Liver (tissue), 9 donors: ENCODE results near the gene PRDM10. TPM values are rescaled to one million over a fixed set of nuclear protein-coding genes. Genes with fewer than 3 reads are reported as not detected.

Experiments used
- DNase-seq: peaks from one replicate; pipeline ENCODE4 v3.0.0-alpha.2; 2017; ENCODE audit warnings: low spot score
- H3K27ac ChIP-seq, 2 donors: one replicate each; pipeline ENCODE4 v1.7.0; 2013; ENCODE audit warnings: inconsistent platforms in 2 of 2, low read length in 2 of 2, control low read depth in 1 of 2, low read depth in 1 of 2, mild to moderate bottlenecking in 1 of 2
- H3K27me3 ChIP-seq, 4 donors: one replicate each; pipeline versions ENCODE4 v1.6.1 to v1.7.0; 2013; ENCODE audit warnings: low read length in 3 of 4, inconsistent platforms in 1 of 4, mild to moderate bottlenecking in 1 of 4, moderate library complexity in 1 of 4; ENCODE audit not compliant: control insufficient read depth in 4 of 4, insufficient read depth in 4 of 4
- H3K36me3 ChIP-seq, 4 donors: one replicate each; pipeline versions ENCODE4 v1.6.1 to v1.7.0; 2013; ENCODE audit warnings: low read length in 3 of 4, mild to moderate bottlenecking in 3 of 4, low read depth in 1 of 4, moderate library complexity in 1 of 4; ENCODE audit not compliant: control insufficient read depth in 4 of 4, insufficient read depth in 3 of 4
- H3K4me1 ChIP-seq, 4 donors: one replicate each; pipeline versions ENCODE4 v1.6.1 to v1.7.0; 2013; ENCODE audit warnings: low read length in 3 of 4, mild to moderate bottlenecking in 3 of 4, moderate library complexity in 1 of 4; ENCODE audit not compliant: control insufficient read depth in 4 of 4, insufficient read depth in 4 of 4
- H3K4me3 ChIP-seq, 3 donors: one replicate each; pipeline versions ENCODE4 v1.6.1 to v1.7.0; 2013; ENCODE audit warnings: low read length in 3 of 3, control low read depth in 1 of 3, low read depth in 1 of 3, mild to moderate bottlenecking in 1 of 3
- H3K9ac ChIP-seq, 2 donors: one replicate each; pipeline ENCODE4 v1.7.0; 2013; ENCODE audit warnings: low read length in 2 of 2, mild to moderate bottlenecking in 2 of 2, moderate library complexity in 2 of 2, control low read depth in 1 of 2, low read depth in 1 of 2
- H3K9me3 ChIP-seq, 4 donors: one replicate each; pipeline versions ENCODE4 v1.6.1 to v1.7.0; 2013; ENCODE audit warnings: low read length in 3 of 4; ENCODE audit not compliant: control insufficient read depth in 4 of 4
- EGR1 ChIP-seq, 2 donors: IDR thresholded peaks; 2 replicates each; pipeline ENCODE4 v1.6.1; 2016 to 2018; ENCODE audit warnings: antibody characterized with exemption in 2 of 2, low read depth in 2 of 2
- FOXA1 ChIP-seq: IDR thresholded peaks from 2 replicates; pipeline ENCODE4 v1.6.1; 2016; ENCODE audit warnings: antibody characterized with exemption
- GABPA ChIP-seq, 2 donors: IDR thresholded peaks in 1 of 2; conservative IDR thresholded peaks in 1 of 2; 2 replicates each; pipeline ENCODE4 v1.6.1; 2016; ENCODE audit warnings: antibody characterized with exemption in 2 of 2, mild to moderate bottlenecking in 1 of 2, moderate library complexity in 1 of 2
- HNF4G ChIP-seq: IDR thresholded peaks from 2 replicates; pipeline ENCODE4 v1.6.1; 2016; ENCODE audit warnings: antibody characterized with exemption
- JUND ChIP-seq, 2 donors: IDR thresholded peaks; 2 replicates each; pipeline ENCODE4 v1.6.1; 2016; ENCODE audit warnings: antibody characterized with exemption in 2 of 2
- NR2F2 ChIP-seq: IDR thresholded peaks from 2 replicates; pipeline ENCODE4 v1.6.1; 2016; ENCODE audit warnings: antibody characterized with exemption
- RAD21 ChIP-seq, 2 donors: IDR thresholded peaks; 2 replicates each; pipeline ENCODE4 v1.6.1; 2016; ENCODE audit warnings: antibody characterized with exemption in 2 of 2, mild to moderate bottlenecking in 2 of 2
- RXRA ChIP-seq, 2 donors: IDR thresholded peaks; 2 replicates each; pipeline ENCODE4 v1.6.1; 2017 to 2018; ENCODE audit warnings: antibody characterized with exemption in 2 of 2, mild to moderate bottlenecking in 1 of 2
- SP1 ChIP-seq: IDR thresholded peaks from 2 replicates; pipeline ENCODE4 v1.6.1; 2018; ENCODE audit warnings: antibody characterized with exemption, mild to moderate bottlenecking
- TAF1 ChIP-seq: conservative IDR thresholded peaks from 2 replicates; pipeline ENCODE4 v1.6.1; 2016; ENCODE audit warnings: antibody characterized with exemption, mild to moderate bottlenecking
- YY1 ChIP-seq: IDR thresholded peaks from 2 replicates; pipeline ENCODE4 v1.6.1; 2016; ENCODE audit warnings: antibody characterized with exemption, mild to moderate bottlenecking
- WGBS: extraction: QIAGEN DNeasy Blood & Tissue Kit; methylation state at CpG from one replicate; pipeline ENCODE4 v1.1.7; 2013; 5-methylcytosine and 5-hydroxymethylcytosine counted together
- polyA plus RNA-seq, 2 donors: library from polyadenylated mRNA; stranded (reverse) in 1 of 2; unstranded in 1 of 2; fragments of 200-250 nt in 1 of 2; fragments of >200 nt in 1 of 2; fragmentation: Nextera tagmentation in 1 of 2; extraction: Ambion mirVana in 1 of 2; gene quantifications; one replicate each; pipeline versions ENCODE4 v1.2.1 to v1.2.3, GENCODE V29; 2013 to 2015
- total RNA-seq, 2 donors: library from RNA; depleted of rRNA; stranded (reverse); fragments of >200 nt; gene quantifications; one replicate each; pipeline ENCODE4 v1.2.3, GENCODE V29; 2014
- TF ChIP-seq, protein P1 (sequence below): IDR thresholded peaks from 2 replicates; pipeline ENCODE4 v1.6.1; 2016; ENCODE audit warnings: antibody characterized with exemption
- TF ChIP-seq, protein P2 (sequence below): IDR thresholded peaks from 2 replicates; pipeline ENCODE4 v1.6.1; 2016; ENCODE audit warnings: antibody characterized with exemption
- TF ChIP-seq, protein P3 (sequence below): IDR thresholded peaks from 2 replicates; pipeline ENCODE4 v1.6.1; 2016; ENCODE audit warnings: antibody characterized with exemption
- TF ChIP-seq, protein P4 (sequence below): fragments of 150-350 bp; IDR thresholded peaks from 2 replicates; pipeline ENCODE4 v1.5.1; 2017; ENCODE audit warnings: improper control_type of control experiment, low read depth, low read length; ENCODE audit not compliant: missing input control
- TF ChIP-seq, protein P5 (sequence below): IDR thresholded peaks from 2 replicates; pipeline ENCODE4 v1.6.1; 2016; ENCODE audit warnings: antibody characterized with exemption, mild to moderate bottlenecking
- donor health status: healthy.
- donor health status: healthy.
- donor health status: healthy.
- donor health status: healthy.
- donor health status: healthy.

PRDM10 gene
- total and polyA plus RNA-seq, 4 donors: 1.4 to 7.2 (median 3.9) TPM

DNA sequence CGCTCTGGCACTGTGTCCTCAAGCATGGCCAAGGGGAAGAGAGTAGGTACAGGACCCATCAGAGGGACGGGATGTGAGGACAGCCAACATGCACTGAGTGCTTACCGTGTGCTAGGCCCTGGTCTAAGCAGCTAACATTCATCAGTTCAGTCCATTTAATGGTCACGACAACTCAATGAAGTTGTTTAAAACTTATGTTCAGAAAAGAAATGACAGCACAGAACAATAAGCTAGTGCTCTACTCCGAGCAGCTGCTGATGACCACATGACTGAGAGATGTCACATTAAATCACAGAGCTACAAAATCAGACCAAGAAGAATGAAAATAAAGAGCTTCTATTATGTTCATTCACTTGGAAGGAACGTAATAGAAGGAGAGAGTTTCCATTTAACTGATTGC lies 26.3 kb downstream of the PRDM10 start:
- H3K9me3 ChIP-seq: no peaks in the 10 kb centered on the region
- 97% methylated on average over 6 of the region's 6 CpGs for WGBS
- no peaks in the 10 kb centered on the region for H3K36me3 ChIP-seq
- DNase-seq: no peak
- no peaks in the 10 kb centered on the region for H3K27me3 ChIP-seq
- no peaks in the 10 kb centered on the region for H3K4me1 ChIP-seq
- no peak overlapping the region for H3K9ac ChIP-seq
- H3K27ac ChIP-seq: no peak overlapping the region
- H3K4me3 ChIP-seq: no peak overlapping the region
- TF ChIP-seq, protein P1, sequence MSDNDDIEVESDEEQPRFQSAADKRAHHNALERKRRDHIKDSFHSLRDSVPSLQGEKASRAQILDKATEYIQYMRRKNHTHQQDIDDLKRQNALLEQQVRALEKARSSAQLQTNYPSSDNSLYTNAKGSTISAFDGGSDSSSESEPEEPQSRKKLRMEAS: no peak
- TF ChIP-seq RAD21 (IDR thresholded peaks at IDR 0.05): no peak
- no peak for TF ChIP-seq RXRA (IDR thresholded peaks at IDR 0.05)
- TF ChIP-seq GABPA (IDR thresholded peaks at IDR 0.05 in 1 of 2, conservative IDR thresholded peaks at IDR 0.05 in 1 of 2): no peak
- TF ChIP-seq NR2F2: no peak
- TF ChIP-seq JUND (IDR thresholded peaks at IDR 0.05): no peak
- TF ChIP-seq HNF4G: no peak
- TF ChIP-seq, protein P2, sequence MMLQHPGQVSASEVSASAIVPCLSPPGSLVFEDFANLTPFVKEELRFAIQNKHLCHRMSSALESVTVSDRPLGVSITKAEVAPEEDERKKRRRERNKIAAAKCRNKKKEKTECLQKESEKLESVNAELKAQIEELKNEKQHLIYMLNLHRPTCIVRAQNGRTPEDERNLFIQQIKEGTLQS: no peak
- TF ChIP-seq YY1: no peak
- TF ChIP-seq, protein P3, sequence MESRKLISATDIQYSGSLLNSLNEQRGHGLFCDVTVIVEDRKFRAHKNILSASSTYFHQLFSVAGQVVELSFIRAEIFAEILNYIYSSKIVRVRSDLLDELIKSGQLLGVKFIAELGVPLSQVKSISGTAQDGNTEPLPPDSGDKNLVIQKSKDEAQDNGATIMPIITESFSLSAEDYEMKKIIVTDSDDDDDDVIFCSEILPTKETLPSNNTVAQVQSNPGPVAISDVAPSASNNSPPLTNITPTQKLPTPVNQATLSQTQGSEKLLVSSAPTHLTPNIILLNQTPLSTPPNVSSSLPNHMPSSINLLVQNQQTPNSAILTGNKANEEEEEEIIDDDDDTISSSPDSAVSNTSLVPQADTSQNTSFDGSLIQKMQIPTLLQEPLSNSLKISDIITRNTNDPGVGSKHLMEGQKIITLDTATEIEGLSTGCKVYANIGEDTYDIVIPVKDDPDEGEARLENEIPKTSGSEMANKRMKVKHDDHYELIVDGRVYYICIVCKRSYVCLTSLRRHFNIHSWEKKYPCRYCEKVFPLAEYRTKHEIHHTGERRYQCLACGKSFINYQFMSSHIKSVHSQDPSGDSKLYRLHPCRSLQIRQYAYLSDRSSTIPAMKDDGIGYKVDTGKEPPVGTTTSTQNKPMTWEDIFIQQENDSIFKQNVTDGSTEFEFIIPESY: no peak
- no peak for TF ChIP-seq EGR1 (IDR thresholded peaks at IDR 0.05; ENCODE audit: low read depth in 2 of 2)
- no peak for TF ChIP-seq TAF1
- TF ChIP-seq, protein P4, sequence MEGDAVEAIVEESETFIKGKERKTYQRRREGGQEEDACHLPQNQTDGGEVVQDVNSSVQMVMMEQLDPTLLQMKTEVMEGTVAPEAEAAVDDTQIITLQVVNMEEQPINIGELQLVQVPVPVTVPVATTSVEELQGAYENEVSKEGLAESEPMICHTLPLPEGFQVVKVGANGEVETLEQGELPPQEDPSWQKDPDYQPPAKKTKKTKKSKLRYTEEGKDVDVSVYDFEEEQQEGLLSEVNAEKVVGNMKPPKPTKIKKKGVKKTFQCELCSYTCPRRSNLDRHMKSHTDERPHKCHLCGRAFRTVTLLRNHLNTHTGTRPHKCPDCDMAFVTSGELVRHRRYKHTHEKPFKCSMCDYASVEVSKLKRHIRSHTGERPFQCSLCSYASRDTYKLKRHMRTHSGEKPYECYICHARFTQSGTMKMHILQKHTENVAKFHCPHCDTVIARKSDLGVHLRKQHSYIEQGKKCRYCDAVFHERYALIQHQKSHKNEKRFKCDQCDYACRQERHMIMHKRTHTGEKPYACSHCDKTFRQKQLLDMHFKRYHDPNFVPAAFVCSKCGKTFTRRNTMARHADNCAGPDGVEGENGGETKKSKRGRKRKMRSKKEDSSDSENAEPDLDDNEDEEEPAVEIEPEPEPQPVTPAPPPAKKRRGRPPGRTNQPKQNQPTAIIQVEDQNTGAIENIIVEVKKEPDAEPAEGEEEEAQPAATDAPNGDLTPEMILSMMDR: no peak

DNA sequence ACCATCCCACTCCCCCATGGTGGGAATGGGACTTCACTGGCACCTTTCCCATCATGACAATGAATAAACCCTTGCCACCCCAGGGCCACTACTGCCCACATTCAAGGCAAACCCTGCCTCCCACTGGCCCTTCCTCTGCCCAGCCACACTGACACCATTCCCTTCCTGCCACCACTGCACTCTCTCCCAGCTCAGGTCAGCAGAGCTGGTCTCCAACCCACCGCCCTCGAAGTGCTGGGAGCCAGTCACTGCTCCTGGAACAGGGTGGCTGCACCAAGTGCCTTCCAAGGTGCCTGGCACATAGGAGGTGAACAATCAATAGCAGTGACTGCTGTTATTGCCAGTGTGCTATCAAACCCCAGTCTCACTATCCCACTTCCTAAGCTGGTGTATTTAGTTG lies 27.1 kb downstream of the PRDM10 start:
- TF ChIP-seq FOXA1 (no peak), HNF4G (no peak), GABPA (IDR thresholded peaks at IDR 0.05 in 1 of 2, conservative IDR thresholded peaks at IDR 0.05 in 1 of 2) (no peak), SP1 (no peak), JUND (IDR thresholded peaks at IDR 0.05) (no peak), NR2F2 (no peak)
- TF ChIP-seq, protein P2: no peak
- TF ChIP-seq, protein P1: no peak
- TF ChIP-seq, protein P4: no peak
- TF ChIP-seq, protein P5, sequence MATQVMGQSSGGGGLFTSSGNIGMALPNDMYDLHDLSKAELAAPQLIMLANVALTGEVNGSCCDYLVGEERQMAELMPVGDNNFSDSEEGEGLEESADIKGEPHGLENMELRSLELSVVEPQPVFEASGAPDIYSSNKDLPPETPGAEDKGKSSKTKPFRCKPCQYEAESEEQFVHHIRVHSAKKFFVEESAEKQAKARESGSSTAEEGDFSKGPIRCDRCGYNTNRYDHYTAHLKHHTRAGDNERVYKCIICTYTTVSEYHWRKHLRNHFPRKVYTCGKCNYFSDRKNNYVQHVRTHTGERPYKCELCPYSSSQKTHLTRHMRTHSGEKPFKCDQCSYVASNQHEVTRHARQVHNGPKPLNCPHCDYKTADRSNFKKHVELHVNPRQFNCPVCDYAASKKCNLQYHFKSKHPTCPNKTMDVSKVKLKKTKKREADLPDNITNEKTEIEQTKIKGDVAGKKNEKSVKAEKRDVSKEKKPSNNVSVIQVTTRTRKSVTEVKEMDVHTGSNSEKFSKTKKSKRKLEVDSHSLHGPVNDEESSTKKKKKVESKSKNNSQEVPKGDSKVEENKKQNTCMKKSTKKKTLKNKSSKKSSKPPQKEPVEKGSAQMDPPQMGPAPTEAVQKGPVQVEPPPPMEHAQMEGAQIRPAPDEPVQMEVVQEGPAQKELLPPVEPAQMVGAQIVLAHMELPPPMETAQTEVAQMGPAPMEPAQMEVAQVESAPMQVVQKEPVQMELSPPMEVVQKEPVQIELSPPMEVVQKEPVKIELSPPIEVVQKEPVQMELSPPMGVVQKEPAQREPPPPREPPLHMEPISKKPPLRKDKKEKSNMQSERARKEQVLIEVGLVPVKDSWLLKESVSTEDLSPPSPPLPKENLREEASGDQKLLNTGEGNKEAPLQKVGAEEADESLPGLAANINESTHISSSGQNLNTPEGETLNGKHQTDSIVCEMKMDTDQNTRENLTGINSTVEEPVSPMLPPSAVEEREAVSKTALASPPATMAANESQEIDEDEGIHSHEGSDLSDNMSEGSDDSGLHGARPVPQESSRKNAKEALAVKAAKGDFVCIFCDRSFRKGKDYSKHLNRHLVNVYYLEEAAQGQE: no peak
- TF ChIP-seq, protein P3: no peak
- no peaks in the 10 kb centered on the region for H3K9me3 ChIP-seq

More for the DNA sequence above, 27.1 kb downstream of the PRDM10 start:
- Histone ChIP-seq H3K27me3 (no peaks in the 10 kb centered on the region), H3K27ac (no peak overlapping the region), H3K4me1 (no peaks in the 10 kb centered on the region), H3K4me3 (no peak overlapping the region), H3K36me3 (peaks cover 0 to 1% (median 0%) of the 10 kb centered on the region in 4 donors), H3K9ac (no peak overlapping the region)
- DNase-seq: no peak
- WGBS: 98% methylated on average over 2 of the region's 2 CpGs
